HAP-1 (cell line): Measurements from ENCODE around the gene ETFA.
A peak's percentile ranks its signal among the peaks of the same experiment; 100 is the strongest.
"Not testable (repeated sequence)": the region's sequence is repeated elsewhere in the genome, so short reads cannot be mapped to it uniquely, and the experiment has no call there.

Experiments used
- DNase-seq, 2 experiments: peaks; one replicate each; pipeline ENCODE4 v3.0.0-alpha.2; 2016 to 2020; ENCODE audit warnings: low spot score in 2 of 2
- H3K27me3 ChIP-seq: fragments of 250-450 bp; sonication (Bioruptor Pico); 2 replicates; pipeline ENCODE4 v1.5.1; 2020; ENCODE audit warnings: low read depth, mild to moderate bottlenecking, moderate library complexity
- H3K36me3 ChIP-seq: fragments of 250-450 bp; sonication (Bioruptor Pico); replicated peaks from 2 replicates; pipeline ENCODE4 v1.5.1; 2020; ENCODE audit warnings: mild to moderate bottlenecking
- H3K4me1 ChIP-seq: fragments of 250-450 bp; sonication (Bioruptor Pico); 2 replicates; pipeline ENCODE4 v1.5.1; 2020; ENCODE audit warnings: mild to moderate bottlenecking
- H3K4me3 ChIP-seq: fragments of 250-450 bp; sonication (Bioruptor Pico); 2 replicates; pipeline ENCODE4 v1.5.1; 2020; ENCODE audit warnings: mild to moderate bottlenecking, moderate library complexity
- H3K9me3 ChIP-seq: fragments of 250-450 bp; sonication (Bioruptor Pico); 2 replicates; pipeline ENCODE4 v1.5.1; 2020; ENCODE audit warnings: mild to moderate bottlenecking, moderate library complexity
- in situ Hi-C: fragments of 300-500 bp; cut with MboI; formaldehyde crosslinking; loops from 3 replicates; pipeline ENCODE4 v1.14.3; 2020; ENCODE audit warnings: low sequenced_read_pairs, inconsistent platforms, mixed read lengths

ETFA gene

GRCh38 chr15:76294463-76294862 is 16.8 kb downstream of the ETFA start:
- H3K4me3 ChIP-seq, H3K36me3 ChIP-seq, H3K4me1 ChIP-seq, H3K27me3 ChIP-seq, DNase-seq, H3K9me3 ChIP-seq, in situ Hi-C loops: not testable (repeated sequence)

- no peaks in the 10 kb centered on the region for H3K27me3 ChIP-seq
- no peak for DNase-seq
- no peaks in the 10 kb centered on the region for H3K9me3 ChIP-seq
- no peaks in the 10 kb centered on the region for H3K4me1 ChIP-seq
- in situ Hi-C loops = no loop called here
- peaks cover 9% of the 10 kb centered on the region for H3K36me3 ChIP-seq
- H3K4me3 ChIP-seq = no peak overlapping the region
Observed at GRCh38 chr15:76293361-76293760, 17.9 kb downstream of the ETFA start.

DNA sequence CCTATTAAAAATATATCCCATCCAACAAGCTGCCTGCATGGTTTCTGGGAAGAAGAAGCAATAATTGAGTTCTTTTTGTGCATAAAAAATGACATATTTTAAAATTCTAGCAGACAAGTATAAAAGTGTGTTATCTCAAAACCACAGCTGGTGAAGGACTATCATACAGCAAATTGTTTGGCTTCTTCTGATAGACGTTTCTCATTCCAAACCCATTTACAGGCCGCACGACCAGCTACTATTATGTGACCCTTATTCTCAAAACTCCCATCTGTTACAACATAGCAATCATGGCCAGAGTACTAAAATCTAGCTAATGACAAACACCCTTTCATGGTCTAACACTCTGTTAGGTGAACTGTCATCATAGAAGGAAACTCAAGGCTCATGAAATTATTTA is 21.7 kb downstream of the ETFA start:
- Histone ChIP-seq H3K4me3 (no peak overlapping the region), H3K9me3 (no peaks in the 10 kb centered on the region), H3K36me3 (peaks cover 42% of the 10 kb centered on the region), H3K4me1 (no peaks in the 10 kb centered on the region), H3K27me3 (no peaks in the 10 kb centered on the region)
- in situ Hi-C loops = no loop called here
- no peak for DNase-seq

GRCh38 chr15:76286271-76286879 is 24.9 kb downstream of the ETFA start:
- DNase-seq = no peak
- H3K9me3 ChIP-seq = no peaks in the 10 kb centered on the region
- H3K4me1 ChIP-seq = no peaks in the 10 kb centered on the region
- H3K36me3 ChIP-seq = peaks cover 60% of the 10 kb centered on the region
- H3K4me3 ChIP-seq = no peak overlapping the region
- no peaks in the 10 kb centered on the region for H3K27me3 ChIP-seq
- in situ Hi-C loops = no loop called here

- Histone ChIP-seq H3K4me1 (no peaks in the 10 kb centered on the region), H3K4me3 (no peak overlapping the region), H3K36me3 (peaks cover 64% of the 10 kb centered on the region), H3K27me3 (no peaks in the 10 kb centered on the region), H3K9me3 (no peaks in the 10 kb centered on the region)
- no peak for DNase-seq
- in situ Hi-C loops = no loop called here
Observed at GRCh38 chr15:76285241-76285825, 25.9 kb downstream of the ETFA start.

GRCh38 chr15:76282465-76282864 is 28.8 kb downstream of the ETFA start:
- no peaks in the 10 kb centered on the region for H3K4me1 ChIP-seq
- in situ Hi-C loops = no loop called here
- H3K4me3 ChIP-seq = no peak overlapping the region
- H3K9me3 ChIP-seq = no peaks in the 10 kb centered on the region
- no peak for DNase-seq
- no peaks in the 10 kb centered on the region for H3K27me3 ChIP-seq
- peaks cover 73% of the 10 kb centered on the region for H3K36me3 ChIP-seq

- Histone ChIP-seq H3K9me3 (no peaks in the 10 kb centered on the region), H3K36me3 (peaks cover 52% of the 10 kb centered on the region), H3K4me3 (no peak overlapping the region), H3K27me3 (no peaks in the 10 kb centered on the region), H3K4me1 (peaks cover 6% of the 10 kb centered on the region)
- in situ Hi-C loops = no loop called here
- no peak for DNase-seq
Observed at GRCh38 chr15:76278651-76279050, 32.6 kb downstream of the ETFA start.

DNA sequence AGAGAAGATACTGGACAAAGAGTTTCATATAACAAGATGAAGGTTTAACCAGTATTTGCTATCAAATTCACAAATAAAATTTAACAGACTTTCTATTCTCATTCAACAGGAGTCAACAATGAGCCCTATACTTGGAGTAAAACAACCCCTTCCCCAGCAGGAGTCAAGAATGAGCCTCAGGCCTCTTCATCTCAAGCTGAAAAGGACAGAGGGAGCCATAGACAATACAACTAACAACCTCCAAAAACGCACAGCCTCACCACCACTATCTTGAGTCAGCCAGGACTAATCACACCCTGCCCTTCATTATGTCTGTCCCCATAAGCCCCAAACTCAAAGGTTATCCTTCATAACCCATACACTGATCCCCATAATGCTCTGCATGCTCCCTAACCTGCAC is 36.4 kb downstream of the ETFA start:
- H3K9me3 ChIP-seq = no peaks in the 10 kb centered on the region
- H3K36me3 ChIP-seq = peaks cover 52% of the 10 kb centered on the region
- DNase-seq = peak; percentile 47 to 50
- H3K4me3 ChIP-seq = no peak overlapping the region
- H3K4me1 ChIP-seq = peaks cover 6% of the 10 kb centered on the region
- in situ Hi-C loops = no loop called here
- no peaks in the 10 kb centered on the region for H3K27me3 ChIP-seq

DNA sequence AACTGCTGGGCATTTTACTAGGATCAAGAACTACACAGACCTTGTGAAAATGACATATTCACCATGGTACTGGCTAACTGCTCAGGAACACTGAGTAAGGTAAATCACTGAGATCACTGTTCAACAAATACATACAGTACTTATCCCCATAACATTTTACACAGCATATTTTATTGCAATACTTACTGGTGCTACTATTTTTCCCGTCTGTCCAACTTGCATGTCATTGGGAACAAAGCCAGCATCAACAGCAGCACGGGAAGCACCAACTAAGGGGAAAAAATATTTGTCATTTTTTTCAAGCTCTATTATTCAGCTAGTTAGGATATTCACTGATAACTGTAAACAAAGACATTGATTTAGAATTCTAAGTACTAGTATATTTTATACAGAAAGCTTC is 37.0 kb downstream of the ETFA start:
- in situ Hi-C loops = no loop called here
- no peak overlapping the region for H3K4me3 ChIP-seq
- no peaks in the 10 kb centered on the region for H3K27me3 ChIP-seq
- H3K36me3 ChIP-seq = peaks cover 56% of the 10 kb centered on the region
- no peak for DNase-seq
- peaks cover 6% of the 10 kb centered on the region for H3K4me1 ChIP-seq
- H3K9me3 ChIP-seq = no peaks in the 10 kb centered on the region

GRCh38 chr15:76270876-76271275 is 40.4 kb downstream of the ETFA start:
- no peak for DNase-seq
- H3K36me3 ChIP-seq = peaks cover 36% of the 10 kb centered on the region
- in situ Hi-C loops = no loop called here
- no peaks in the 10 kb centered on the region for H3K9me3 ChIP-seq
- no peaks in the 10 kb centered on the region for H3K27me3 ChIP-seq
- no peak overlapping the region for H3K4me3 ChIP-seq
- peaks cover 15% of the 10 kb centered on the region for H3K4me1 ChIP-seq

DNA sequence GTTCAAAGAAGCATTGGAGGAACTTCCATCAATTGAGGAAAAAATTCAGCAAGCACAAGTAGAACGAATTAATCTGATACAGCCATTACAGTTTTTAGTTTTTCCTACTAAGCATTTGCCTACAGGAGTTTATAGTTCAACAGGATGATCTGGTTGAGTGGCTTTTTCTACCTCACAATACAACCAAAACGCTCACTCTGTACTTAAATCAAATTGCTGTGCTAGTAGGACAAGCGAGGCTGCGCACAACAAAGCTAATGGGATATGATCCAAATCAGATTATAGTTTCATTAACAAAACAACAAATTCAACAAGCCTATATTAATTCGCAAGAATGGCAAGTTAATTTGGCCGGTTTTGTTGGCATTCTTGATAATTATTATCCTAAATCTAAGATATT is 44.2 kb downstream of the ETFA start:
- no peaks in the 10 kb centered on the region for H3K9me3 ChIP-seq
- in situ Hi-C loops = no loop called here
- H3K4me1 ChIP-seq = peaks cover 20% of the 10 kb centered on the region
- H3K4me3 ChIP-seq = no peak overlapping the region
- H3K36me3 ChIP-seq = peaks cover 42% of the 10 kb centered on the region
- H3K27me3 ChIP-seq = no peaks in the 10 kb centered on the region
- peak in 1 of 2 experiments; percentile 53 for DNase-seq

GRCh38 chr15:76265769-76266168 is 45.5 kb downstream of the ETFA start:
- H3K9me3 ChIP-seq, in situ Hi-C loops, H3K27me3 ChIP-seq, H3K4me3 ChIP-seq, DNase-seq: not testable (repeated sequence)
- Histone ChIP-seq H3K4me1 (peaks cover 20% of the 10 kb centered on the region), H3K36me3 (peaks cover 45% of the 10 kb centered on the region)

DNA sequence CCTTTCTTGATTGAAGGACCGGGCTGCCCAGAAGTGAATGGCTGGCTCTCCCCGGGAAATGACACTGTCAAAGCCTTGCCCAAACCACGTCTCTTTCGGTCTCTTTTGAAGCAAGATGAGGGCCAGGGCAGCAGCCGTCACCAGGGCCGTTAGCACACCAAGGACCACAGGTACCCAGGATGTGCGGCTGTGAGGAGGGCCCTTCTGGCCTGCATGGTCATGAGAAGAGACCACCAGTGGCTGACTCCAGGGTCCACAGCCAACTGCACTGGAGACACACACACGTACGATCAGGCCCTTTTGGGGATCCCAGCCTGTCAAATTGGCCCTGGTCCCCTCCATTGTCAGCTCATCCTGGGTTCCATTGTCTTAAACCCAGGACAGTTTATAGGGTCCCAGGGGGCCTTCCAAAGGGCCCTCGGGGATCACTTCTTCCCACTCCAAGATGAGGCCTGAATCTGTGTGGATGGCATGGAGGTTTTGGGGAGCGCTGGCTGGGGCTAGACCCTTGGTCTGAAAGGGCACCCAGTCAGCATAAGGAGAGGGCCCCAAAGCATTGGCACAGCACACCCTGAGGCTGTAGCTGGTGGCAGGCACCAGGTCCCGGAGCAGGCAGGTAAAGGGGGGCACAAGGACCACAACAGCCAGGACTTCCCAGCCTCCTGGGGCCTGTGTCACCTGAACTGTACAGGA is 50.9 kb downstream of the ETFA start:
- DNase-seq = no peak
- Histone ChIP-seq H3K27me3 (no peaks in the 10 kb centered on the region), H3K36me3 (peaks cover 44% of the 10 kb centered on the region), H3K4me3 (no peak overlapping the region), H3K4me1 (peaks cover 11% of the 10 kb centered on the region), H3K9me3 (no peaks in the 10 kb centered on the region)
- in situ Hi-C loops = no loop called here

GRCh38 chr15:76259392-76259791 is 51.9 kb downstream of the ETFA start:
- DNase-seq = no peak
- no peaks in the 10 kb centered on the region for H3K27me3 ChIP-seq
- peaks cover 41% of the 10 kb centered on the region for H3K36me3 ChIP-seq
- in situ Hi-C loops = no loop called here
- H3K9me3 ChIP-seq = no peaks in the 10 kb centered on the region
- no peak overlapping the region for H3K4me3 ChIP-seq
- peaks cover 12% of the 10 kb centered on the region for H3K4me1 ChIP-seq
